ENCODE results near the gene MYH10.

Gene MYH10

GRCh38 chr17:8647956-8648355, 17.4 kb upstream of the MYH10 start:
- no peak for DNase-seq

- no peak for DNase-seq
These were observed 16.7 kb upstream of the MYH10 start for GRCh38 chr17:8647202-8647601.

- no peak for DNase-seq
These were observed 14.0 kb upstream of the MYH10 start for GRCh38 chr17:8644507-8644902.

- no peak for DNase-seq
These were observed 13.5 kb upstream of the MYH10 start for GRCh38 chr17:8643855-8644506.

- no peak for DNase-seq
These were observed 9.2 kb upstream of the MYH10 start for GRCh38 chr17:8639709-8640108.

GRCh38 chr17:8632061-8632460, 1.5 kb upstream of the MYH10 start:
- DNase-seq = no peak

- no peak for DNase-seq
These were observed 991 bp upstream of the MYH10 start for GRCh38 chr17:8631554-8631877.

- DNase-seq = peak; percentile 76
These were observed 453 bp upstream of the MYH10 start for GRCh38 chr17:8630802-8631553.

GRCh38 chr17:8629371-8630226, 926 bp downstream of the MYH10 start:
- DNase-seq = peak; percentile 2

GRCh38 chr17:8628609-8629169, 1.8 kb downstream of the MYH10 start:
- DNase-seq = no peak

- no peak for DNase-seq
These were observed 2.4 kb downstream of the MYH10 start for GRCh38 chr17:8628172-8628571.

GRCh38 chr17:8623591-8623990, 6.9 kb downstream of the MYH10 start:
- no peak for DNase-seq

- no peak for DNase-seq
These were observed 8.3 kb downstream of the MYH10 start for GRCh38 chr17:8622191-8622590.

GRCh38 chr17:8621585-8621984, 8.9 kb downstream of the MYH10 start:
- no peak for DNase-seq

- DNase-seq = no peak
These were observed 11.2 kb downstream of the MYH10 start for GRCh38 chr17:8619294-8619693.

- DNase-seq = no peak
These were observed 11.7 kb downstream of the MYH10 start for GRCh38 chr17:8618825-8619224.

GRCh38 chr17:8614988-8615387, 15.5 kb downstream of the MYH10 start:
- no peak for DNase-seq

GRCh38 chr17:8611619-8612298, 18.8 kb downstream of the MYH10 start:
- no peak for DNase-seq

GRCh38 chr17:8611137-8611536, 19.4 kb downstream of the MYH10 start:
- no peak for DNase-seq

- no peak for DNase-seq
These were observed 20.0 kb downstream of the MYH10 start for GRCh38 chr17:8610558-8610957.

GRCh38 chr17:8609910-8610309, 20.6 kb downstream of the MYH10 start:
- DNase-seq = no peak

- DNase-seq = no peak
These were observed 22.5 kb downstream of the MYH10 start for GRCh38 chr17:8608001-8608400.

GRCh38 chr17:8606401-8606800, 24.1 kb downstream of the MYH10 start:
- DNase-seq = no peak

Data from activated CD4-positive, alpha-beta T cell treated with anti-CD3 and anti-CD28 coated beads, Interleukin-2, amount 50 U/mL, for 1 hour (primary cell).